Common myeloid progenitor, CD34-positive (primary cell): Measurements from ENCODE around the gene C6orf62.
A peak's percentile ranks its signal among the peaks of the same experiment; 100 is the strongest.

Source experiments
- CTCF ChIA-PET: fragments of 350-600 bp; sonication (Branson Sonifier 250); formaldehyde crosslinking; loops from one replicate; lab custom pipeline; 2021; ENCODE audit warnings: antibody characterized with exemption; lab: Charles Lee
- POLR2A ChIA-PET: fragments of 350-600 bp; sonication (Branson Sonifier 250); formaldehyde crosslinking; loops from one replicate; lab custom pipeline; 2021; ENCODE audit warnings: antibody characterized with exemption; lab: Charles Lee
- DNase-seq, 3 donors: peaks; one replicate each; pipeline versions ENCODE4 v3.0.0 to v3.0.0-alpha.2; 2013
- H3K27ac ChIP-seq, 2 experiments: 1 replicate in 1 of 2; 2 replicates in 1 of 2; pipeline ENCODE4 v1.7.0; 2013; ENCODE audit warnings: inconsistent platforms in 2 of 2, low read length in 2 of 2, mild to moderate bottlenecking in 2 of 2, low read depth in 1 of 2, moderate library complexity in 1 of 2; ENCODE audit not compliant: severe bottlenecking in 2 of 2, insufficient read depth in 1 of 2, poor library complexity in 1 of 2
- H3K27me3 ChIP-seq, 5 experiments: replicated peaks in 2 of 5; 1 replicate in 3 of 5; 2 replicates in 2 of 5; pipeline versions ENCODE4 v1.6.1 to v1.7.0; 2013; ENCODE audit warnings: low read length in 4 of 5, mild to moderate bottlenecking in 2 of 5, moderate library complexity in 2 of 5, inconsistent platforms in 1 of 5; ENCODE audit not compliant: insufficient read depth in 5 of 5, control insufficient read depth in 4 of 5
- H3K36me3 ChIP-seq, 4 experiments: 1 replicate in 2 of 4; 2 replicates in 2 of 4; pipeline versions ENCODE4 v1.6.1 to v1.7.0; 2013; ENCODE audit warnings: low read length in 3 of 4, control low read depth in 1 of 4, mild to moderate bottlenecking in 1 of 4; ENCODE audit not compliant: control insufficient read depth in 4 of 4, insufficient read depth in 4 of 4
- H3K4me1 ChIP-seq, 4 experiments: 1 replicate in 3 of 4; 2 replicates in 1 of 4; pipeline versions ENCODE4 v1.6.1 to v1.7.1; 2013; ENCODE audit warnings: low read length in 3 of 4, mild to moderate bottlenecking in 3 of 4, control low read depth in 1 of 4, inconsistent platforms in 1 of 4, moderate library complexity in 1 of 4; ENCODE audit not compliant: control insufficient read depth in 4 of 4, insufficient read depth in 4 of 4; ENCODE audit errors: control extremely low read depth in 1 of 4
- H3K4me3 ChIP-seq, 7 experiments: 1 replicate in 4 of 7; 2 replicates in 3 of 7; pipeline versions ENCODE4 v1.5.1 to v1.7.0; 2013; ENCODE audit warnings: mild to moderate bottlenecking in 7 of 7, low read length in 6 of 7, moderate library complexity in 6 of 7, inconsistent platforms in 2 of 7, low read depth in 2 of 7, control low read depth in 1 of 7; ENCODE audit not compliant: insufficient read depth in 4 of 7, control insufficient read depth in 1 of 7; ENCODE audit errors: extremely low read depth in 1 of 7
- H3K9me3 ChIP-seq, 5 experiments: 1 replicate in 4 of 5; 2 replicates in 1 of 5; pipeline versions ENCODE4 v1.6.1 to v1.7.1; 2013; ENCODE audit warnings: low read length in 4 of 5, mild to moderate bottlenecking in 2 of 5, inconsistent platforms in 1 of 5, low read depth in 1 of 5, moderate library complexity in 1 of 5; ENCODE audit not compliant: control insufficient read depth in 4 of 5, insufficient read depth in 2 of 5; ENCODE audit errors: control extremely low read depth in 1 of 5
- WGBS: methylation state at CpG from one replicate; pipeline ENCODE4 v1.1.5; 2013; ENCODE audit not compliant: insufficient coverage; 5-methylcytosine and 5-hydroxymethylcytosine counted together

The C6orf62 gene

DNA sequence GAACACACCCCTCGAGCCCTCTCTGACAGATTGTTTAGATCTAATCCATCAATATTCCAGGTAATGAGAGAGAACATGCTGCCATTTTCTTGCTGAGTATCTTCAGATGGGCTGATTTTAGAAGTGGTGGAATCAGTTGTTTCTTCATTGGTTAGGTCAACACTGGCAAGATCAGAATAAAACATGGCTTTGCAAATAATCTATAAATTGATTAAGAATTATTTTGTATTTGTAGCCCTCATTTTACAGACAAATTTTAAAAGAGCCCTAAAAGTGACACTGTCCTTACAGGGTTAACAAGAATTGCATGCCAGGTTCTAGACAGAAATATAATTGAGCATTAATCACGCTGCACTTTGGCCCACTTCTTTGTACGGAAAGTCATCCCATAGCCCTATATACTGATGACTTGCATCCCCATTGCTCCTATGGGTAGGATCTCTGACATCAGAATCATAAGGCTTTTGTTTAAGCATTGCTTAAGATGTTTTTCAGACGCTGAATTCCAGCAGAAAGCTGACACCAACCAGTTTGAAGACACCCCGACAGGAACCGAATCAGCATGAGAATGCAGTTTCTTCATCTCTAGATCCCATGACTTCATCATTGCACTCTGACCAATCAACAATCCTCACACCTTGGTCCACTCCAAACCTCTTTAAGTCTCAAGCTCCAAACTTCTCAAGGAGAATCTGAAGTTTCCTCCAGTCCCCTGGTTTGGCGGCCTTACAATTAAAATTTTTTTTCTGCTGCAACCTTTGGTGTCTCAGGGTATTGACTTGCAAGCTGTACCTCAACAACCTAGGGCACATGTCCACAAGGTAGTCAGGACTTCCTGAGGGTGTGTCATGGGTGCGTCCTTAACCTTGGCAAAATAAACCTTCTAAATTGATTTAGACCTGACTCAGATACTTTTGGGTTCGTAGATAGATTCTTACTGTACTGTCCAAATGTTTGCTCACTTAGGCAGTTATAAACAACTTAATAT is 60.1 kb downstream of the C6orf62 start:
- peak in 1 of 3 donors; percentile 31 for DNase-seq
- H3K36me3 ChIP-seq = peaks cover 9 to 29% (median 18%) of the 10 kb centered on the region in 4 experiments
- CTCF ChIA-PET = no interaction called here
- POLR2A ChIA-PET = no interaction called here
- H3K4me1 ChIP-seq = peaks cover 0 to 12% (median 8%) of the 10 kb centered on the region in 4 experiments
- no peak overlapping the region for H3K4me3 ChIP-seq
- H3K9me3 ChIP-seq = no peaks in the 10 kb centered on the region
- H3K27ac ChIP-seq = no peak overlapping the region
- no peaks in the 10 kb centered on the region for H3K27me3 ChIP-seq
- WGBS = 85% methylated on average over 5 of the region's 9 CpGs

DNA sequence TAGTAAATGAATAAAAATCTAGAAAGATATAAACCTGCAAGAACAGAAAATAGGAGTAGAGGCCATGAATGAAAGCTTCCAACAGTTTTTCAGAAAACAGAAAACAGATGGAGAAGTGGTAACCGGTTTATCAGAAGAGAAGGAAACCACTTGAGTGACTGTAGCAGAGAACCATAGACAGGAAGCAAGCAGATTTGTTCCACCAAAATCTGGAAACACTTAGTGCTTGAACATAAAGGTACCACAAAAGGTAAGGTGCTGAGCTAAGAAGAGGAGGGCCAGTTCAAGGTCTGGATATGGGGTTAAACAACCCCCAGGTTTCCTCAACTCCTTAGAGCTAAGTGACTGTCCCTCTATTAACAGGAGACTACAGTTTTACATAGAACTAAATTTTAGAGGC is 63.7 kb downstream of the C6orf62 start:
- no peaks in the 10 kb centered on the region for H3K27me3 ChIP-seq
- WGBS = 0% methylated on average over 1 of the region's 1 CpG
- no peak overlapping the region for H3K27ac ChIP-seq
- H3K9me3 ChIP-seq = no peaks in the 10 kb centered on the region
- no peak overlapping the region for H3K4me3 ChIP-seq
- ChIA-PET CTCF (interaction anchor here (0.8 to 1.4 kb wide), 3 partner anchors 10 to 160 kb away, joined by 3 to 5 read pairs (median 3); partner anchors contain the start of genes ACOT13, ALDH5A1 and TDP2), POLR2A (interaction anchor here (1.7 kb wide), 1 partner anchor 11 kb away, joined by 5 read pairs; no protein-coding TSS in a partner anchor)
- DNase-seq = peak in 2 of 3 donors; percentile 45 to 61
- H3K4me1 ChIP-seq = peaks cover 6 to 19% (median 11%) of the 10 kb centered on the region in 4 experiments
- H3K36me3 ChIP-seq = peaks cover 7 to 41% (median 24%) of the 10 kb centered on the region in 4 experiments
